HuH-7 (cell line): ENCODE results near the gene CNNM3.
"Not testable (repeated sequence)": the region's sequence is repeated elsewhere in the genome, so short reads cannot be mapped to it uniquely, and the experiment has no call there.

ENCODE experiments used
- DNase-seq: peaks from one replicate; pipeline ENCODE4 v3.0.0; 2011; ENCODE audit warnings: low spot score

Gene CNNM3

GRCh38 chr2:96799623-96799935 is 16.5 kb upstream of the CNNM3 start:
- DNase-seq, result no peak

- no peak for DNase-seq
These were observed 15.7 kb upstream of the CNNM3 start for GRCh38 chr2:96800061-96801004.

- peak; percentile 92 for DNase-seq
These were observed 14.9 kb upstream of the CNNM3 start for GRCh38 chr2:96801005-96801785.

- no peak for DNase-seq
These were observed 14.1 kb upstream of the CNNM3 start for GRCh38 chr2:96801786-96802595.

- DNase-seq, result no peak
These were observed 13.3 kb upstream of the CNNM3 start for GRCh38 chr2:96802721-96803120.

GRCh38 chr2:96804986-96805385 is 11.1 kb upstream of the CNNM3 start:
- DNase-seq, result no peak

GRCh38 chr2:96805946-96806345 is 10.1 kb upstream of the CNNM3 start:
- not testable (repeated sequence) for DNase-seq

- no peak for DNase-seq
These were observed 9.5 kb upstream of the CNNM3 start for GRCh38 chr2:96806468-96807126.

- DNase-seq, result no peak
These were observed 9.0 kb upstream of the CNNM3 start for GRCh38 chr2:96807127-96807471.

- no peak for DNase-seq
These were observed 7.8 kb upstream of the CNNM3 start for GRCh38 chr2:96808176-96808837.

GRCh38 chr2:96809216-96809882 is 6.7 kb upstream of the CNNM3 start:
- DNase-seq, result no peak

GRCh38 chr2:96809951-96810782 is 5.9 kb upstream of the CNNM3 start:
- no peak for DNase-seq

GRCh38 chr2:96810783-96811192 is 5.3 kb upstream of the CNNM3 start:
- no peak for DNase-seq

GRCh38 chr2:96811917-96812316 is 4.2 kb upstream of the CNNM3 start:
- no peak for DNase-seq

GRCh38 chr2:96813656-96814055 is 2.4 kb upstream of the CNNM3 start:
- no peak for DNase-seq

GRCh38 chr2:96815326-96816126 is 542 bp upstream of the CNNM3 start:
- DNase-seq, result peak; percentile 73

GRCh38 chr2:96816836-96817702 is 1.0 kb downstream of the CNNM3 start:
- peak; percentile 34 for DNase-seq

- no peak for DNase-seq
These were observed 1.8 kb downstream of the CNNM3 start for GRCh38 chr2:96817882-96818281.
